Neural progenitor cell (in vitro differentiated cells): ENCODE data around the gene CHD6. TPM values are rescaled to one million over a fixed set of nuclear protein-coding genes. Genes with fewer than 3 reads are reported as not detected.

Experiments
- DNase-seq: peaks from one replicate; pipeline ENCODE4 v3.0.0-alpha.2; 2016; ENCODE audit warnings: low spot score
- H2AFZ ChIP-seq: fragments of 200-600 bp; sonication (generic); replicated peaks from 2 replicates; pipeline ENCODE4 v1.6.1; 2016; ENCODE audit warnings: antibody characterized with exemption
- H3F3A ChIP-seq: fragments of 200-600 bp; sonication (generic); 2 replicates; pipeline ENCODE4 v1.6.1; 2016; ENCODE audit warnings: antibody characterized with exemption, low read depth
- H3K27ac ChIP-seq: fragments of 200-600 bp; sonication (generic); 2 replicates; pipeline ENCODE4 v1.5.1; 2016; ENCODE audit warnings: mild to moderate bottlenecking
- H3K27me3 ChIP-seq: fragments of 200-600 bp; sonication (generic); 2 replicates; pipeline ENCODE4 v1.6.1; 2016; ENCODE audit warnings: mild to moderate bottlenecking, moderate library complexity
- H3K36me3 ChIP-seq: fragments of 200-600 bp; sonication (generic); 2 replicates; pipeline ENCODE4 v1.5.1; 2016
- H3K4me1 ChIP-seq: fragments of 200-600 bp; sonication (generic); 2 replicates; pipeline ENCODE4 v1.6.1; 2016; ENCODE audit warnings: mixed run types
- H3K4me2 ChIP-seq: fragments of 200-600 bp; sonication (generic); 2 replicates; pipeline ENCODE4 v1.6.1; 2016
- H3K4me3 ChIP-seq: fragments of 200-600 bp; sonication (generic); 2 replicates; pipeline ENCODE4 v1.5.1; 2016
- H3K79me2 ChIP-seq: fragments of 200-600 bp; sonication (generic); 2 replicates; pipeline ENCODE4 v1.6.1; 2016; ENCODE audit warnings: low read depth
- H3K9ac ChIP-seq: fragments of 200-600 bp; sonication (generic); 2 replicates; pipeline ENCODE4 v1.6.1; 2016
- H3K9me3 ChIP-seq: fragments of 200-600 bp; sonication (generic); 2 replicates; pipeline ENCODE4 v1.5.1; 2016; ENCODE audit warnings: low read depth
- H4K20me1 ChIP-seq: fragments of 200-600 bp; sonication (generic); 2 replicates; pipeline ENCODE4 v1.6.1; 2016; ENCODE audit warnings: low read depth
- H3K27ac Mint-ChIP-seq: 3 replicates; pipeline ENCODE4 v1.8.0; 2021; ENCODE audit warnings: mixed read lengths
- H3K27me3 Mint-ChIP-seq: 2 replicates; pipeline ENCODE4 v1.8.0; 2022; ENCODE audit warnings: low read depth, mild to moderate bottlenecking, inconsistent platforms, moderate library complexity, mixed read lengths; ENCODE audit not compliant: insufficient read depth
- H3K36me3 Mint-ChIP-seq: 3 replicates; pipeline ENCODE4 v1.8.0; 2021; ENCODE audit warnings: mixed read lengths
- H3K4me1 Mint-ChIP-seq: 3 replicates; pipeline ENCODE4 v1.8.0; 2021; ENCODE audit warnings: mixed read lengths
- H3K4me3 Mint-ChIP-seq: 3 replicates; pipeline ENCODE4 v1.8.0; 2021; ENCODE audit warnings: mild to moderate bottlenecking, moderate library complexity, mixed read lengths
- H3K9me3 Mint-ChIP-seq: 3 replicates; pipeline ENCODE4 v1.8.0; 2020; ENCODE audit warnings: mixed read lengths
- CTCF ChIP-seq: fragments of 200-600 bp; sonication (generic); IDR thresholded peaks from 2 replicates; pipeline ENCODE4 v1.5.1; 2017; ENCODE audit warnings: antibody characterized with exemption, mild to moderate bottlenecking
- EZH2 ChIP-seq: fragments of 200-600 bp; sonication (generic); IDR thresholded peaks from 2 replicates; pipeline ENCODE4 v1.6.1; 2017; ENCODE audit warnings: antibody characterized with exemption, mild to moderate bottlenecking, moderate library complexity
- EZH2phosphoT487 ChIP-seq: fragments of 200-600 bp; sonication (generic); IDR thresholded peaks from 2 replicates; pipeline ENCODE4 v1.6.1; 2017; ENCODE audit warnings: antibody characterized with exemption
- total RNA-seq: library from RNA; depleted of rRNA; stranded (reverse); fragments of >200 nt; gene quantifications from 2 replicates; pipeline ENCODE4 v1.2.3, GENCODE V29; 2015; ENCODE audit warnings: low replicate concordance

CHD6 gene
- total RNA-seq, 1 donor from 2014 or later = 76.1 TPM

- Histone ChIP-seq H3K79me2 (no peaks in the 10 kb centered on the region), H3K4me2 (no peak overlapping the region), H4K20me1 (no peaks in the 10 kb centered on the region), H3K27me3 (no peaks in the 10 kb centered on the region), H3K4me3 (no peak overlapping the region), H3K4me1 (no peaks in the 10 kb centered on the region), H3K36me3 (peaks cover 5% of the 10 kb centered on the region), H2AFZ (no peak overlapping the region), H3K9me3 (no peaks in the 10 kb centered on the region), H3K9ac (no peak overlapping the region), H3F3A (no peaks in the 10 kb centered on the region), H3K27ac (no peak overlapping the region)
- Mint-ChIP-seq H3K27me3 (no peaks in the 10 kb centered on the region), H3K9me3 (no peaks in the 10 kb centered on the region), H3K4me1 (peaks cover 4% of the 10 kb centered on the region), H3K36me3 (peaks cover 24% of the 10 kb centered on the region), H3K27ac (no peak overlapping the region), H3K4me3 (no peak overlapping the region)
- TF ChIP-seq EZH2phosphoT487 = no peak
- no peak for TF ChIP-seq EZH2
- no peak for TF ChIP-seq CTCF
- no peak for DNase-seq
These were observed 191.2 kb downstream of the CHD6 start for GRCh38 chr20:41426976-41427375.

GRCh38 chr20:41426086-41426830 is 191.9 kb downstream of the CHD6 start:
- Histone ChIP-seq H3K36me3 (peaks cover 5% of the 10 kb centered on the region), H3K4me2 (no peak overlapping the region), H3F3A (no peaks in the 10 kb centered on the region), H3K4me1 (no peaks in the 10 kb centered on the region), H3K9ac (no peak overlapping the region), H4K20me1 (no peaks in the 10 kb centered on the region), H3K79me2 (no peaks in the 10 kb centered on the region), H2AFZ (no peak overlapping the region), H3K9me3 (no peaks in the 10 kb centered on the region), H3K27ac (no peak overlapping the region), H3K27me3 (no peaks in the 10 kb centered on the region), H3K4me3 (no peak overlapping the region)
- DNase-seq = no peak
- Mint-ChIP-seq H3K27me3 (no peaks in the 10 kb centered on the region), H3K4me1 (peaks cover 4% of the 10 kb centered on the region), H3K4me3 (no peak overlapping the region), H3K27ac (no peak overlapping the region), H3K9me3 (no peaks in the 10 kb centered on the region), H3K36me3 (peaks cover 31% of the 10 kb centered on the region)
- TF ChIP-seq EZH2 (no peak), EZH2phosphoT487 (no peak), CTCF (no peak)

- H3K9ac ChIP-seq = no peak overlapping the region
- no peak for DNase-seq
- H3K9me3 ChIP-seq = no peaks in the 10 kb centered on the region
- Mint-ChIP-seq H3K9me3 (no peaks in the 10 kb centered on the region), H3K27ac (no peak overlapping the region), H3K36me3 (peaks cover 35% of the 10 kb centered on the region), H3K27me3 (no peaks in the 10 kb centered on the region), H3K4me1 (peaks cover 1% of the 10 kb centered on the region), H3K4me3 (no peak overlapping the region)
- H3K4me1 ChIP-seq = no peaks in the 10 kb centered on the region
- no peaks in the 10 kb centered on the region for H3K79me2 ChIP-seq
- no peaks in the 10 kb centered on the region for H3K27me3 ChIP-seq
- no peak overlapping the region for H3K4me2 ChIP-seq
- no peak for TF ChIP-seq EZH2
- TF ChIP-seq CTCF = no peak
- no peak for TF ChIP-seq EZH2phosphoT487
- H2AFZ ChIP-seq = no peak overlapping the region
- no peak overlapping the region for H3K27ac ChIP-seq
- no peaks in the 10 kb centered on the region for H3F3A ChIP-seq
- H4K20me1 ChIP-seq = no peaks in the 10 kb centered on the region
- peaks cover 5% of the 10 kb centered on the region for H3K36me3 ChIP-seq
- no peak overlapping the region for H3K4me3 ChIP-seq
These were observed 192.8 kb downstream of the CHD6 start for GRCh38 chr20:41425180-41425884.
